ENCODE data around the gene PBX4. TPM values are rescaled to one million over a fixed set of nuclear protein-coding genes. Genes with fewer than 3 reads are reported as not detected.

Gene PBX4
- total RNA-seq, 1 donor from 2014 or later = 0.53 TPM

- no peak for TF ChIP-seq CTCF (IDR thresholded peaks at IDR 0.05; ENCODE audit: insufficient read depth, low read length, severe bottlenecking)
- Histone ChIP-seq H3K36me3 (ENCODE audit: control insufficient read depth, insufficient read depth, low read length) (peaks cover 6% of the 10 kb centered on the region), H3K27me3 (ENCODE audit: control insufficient read depth, insufficient read depth, low read length) (no peaks in the 10 kb centered on the region), H3K4me3 (ENCODE audit: low read depth, low read length) (no peak overlapping the region)
- FAIRE-seq = no peak
- no peak for DNase-seq (ENCODE audit: low read depth)
These were observed 91.7 kb downstream of the PBX4 start for GRCh38 chr19:19526581-19527370.

GRCh38 chr19:19525611-19526380 is 92.7 kb downstream of the PBX4 start:
- Histone ChIP-seq H3K27me3 (ENCODE audit: control insufficient read depth, insufficient read depth, low read length) (no peaks in the 10 kb centered on the region), H3K4me3 (ENCODE audit: low read depth, low read length) (no peak overlapping the region), H3K36me3 (ENCODE audit: control insufficient read depth, insufficient read depth, low read length) (peaks cover 6% of the 10 kb centered on the region)
- FAIRE-seq (no peak), DNase-seq (ENCODE audit: low read depth) (no peak)
- TF ChIP-seq CTCF (IDR thresholded peaks at IDR 0.05; ENCODE audit: insufficient read depth, low read length, severe bottlenecking) = no peak

GRCh38 chr19:19524053-19524452 is 94.4 kb downstream of the PBX4 start:
- no peak for TF ChIP-seq CTCF (IDR thresholded peaks at IDR 0.05; ENCODE audit: insufficient read depth, low read length, severe bottlenecking)
- DNase-seq (ENCODE audit: low read depth) (no peak), FAIRE-seq (no peak)
- H3K36me3 ChIP-seq (ENCODE audit: control insufficient read depth, insufficient read depth, low read length) = peaks cover 13% of the 10 kb centered on the region
- no peaks in the 10 kb centered on the region for H3K27me3 ChIP-seq (ENCODE audit: control insufficient read depth, insufficient read depth, low read length)
- no peak overlapping the region for H3K4me3 ChIP-seq (ENCODE audit: low read depth, low read length)

GRCh38 chr19:19523177-19523576 is 95.3 kb downstream of the PBX4 start:
- TF ChIP-seq CTCF (IDR thresholded peaks at IDR 0.05; ENCODE audit: insufficient read depth, low read length, severe bottlenecking) = no peak
- Histone ChIP-seq H3K36me3 (ENCODE audit: control insufficient read depth, insufficient read depth, low read length) (peaks cover 15% of the 10 kb centered on the region), H3K27me3 (ENCODE audit: control insufficient read depth, insufficient read depth, low read length) (no peaks in the 10 kb centered on the region), H3K4me3 (ENCODE audit: low read depth, low read length) (no peak overlapping the region)
- DNase-seq (ENCODE audit: low read depth) = no peak
- no peak for FAIRE-seq

- Histone ChIP-seq H3K36me3 (ENCODE audit: control insufficient read depth, insufficient read depth, low read length) (peaks cover 10% of the 10 kb centered on the region), H3K4me3 (ENCODE audit: low read depth, low read length) (no peak overlapping the region), H3K27me3 (ENCODE audit: control insufficient read depth, insufficient read depth, low read length) (no peaks in the 10 kb centered on the region)
- no peak for FAIRE-seq
- no peak for DNase-seq (ENCODE audit: low read depth)
- TF ChIP-seq CTCF (IDR thresholded peaks at IDR 0.05; ENCODE audit: insufficient read depth, low read length, severe bottlenecking) = no peak
These were observed 97.5 kb downstream of the PBX4 start for GRCh38 chr19:19520989-19521388.
